GM21381 (cell line): ENCODE results near the gene HEBP1.

Source experiments
- ATAC-seq: cut with Tn5 transposase; IDR thresholded peaks from one replicate; pipeline ENCODE4 v1.9.1; 2021; ENCODE audit warnings: mild to moderate bottlenecking, moderate library complexity; ENCODE audit not compliant: unreplicated experiment

HEBP1 gene

GRCh38 chr12:13024531-13024916 lies 24.5 kb upstream of the HEBP1 start:
- ATAC-seq: no peak

DNA sequence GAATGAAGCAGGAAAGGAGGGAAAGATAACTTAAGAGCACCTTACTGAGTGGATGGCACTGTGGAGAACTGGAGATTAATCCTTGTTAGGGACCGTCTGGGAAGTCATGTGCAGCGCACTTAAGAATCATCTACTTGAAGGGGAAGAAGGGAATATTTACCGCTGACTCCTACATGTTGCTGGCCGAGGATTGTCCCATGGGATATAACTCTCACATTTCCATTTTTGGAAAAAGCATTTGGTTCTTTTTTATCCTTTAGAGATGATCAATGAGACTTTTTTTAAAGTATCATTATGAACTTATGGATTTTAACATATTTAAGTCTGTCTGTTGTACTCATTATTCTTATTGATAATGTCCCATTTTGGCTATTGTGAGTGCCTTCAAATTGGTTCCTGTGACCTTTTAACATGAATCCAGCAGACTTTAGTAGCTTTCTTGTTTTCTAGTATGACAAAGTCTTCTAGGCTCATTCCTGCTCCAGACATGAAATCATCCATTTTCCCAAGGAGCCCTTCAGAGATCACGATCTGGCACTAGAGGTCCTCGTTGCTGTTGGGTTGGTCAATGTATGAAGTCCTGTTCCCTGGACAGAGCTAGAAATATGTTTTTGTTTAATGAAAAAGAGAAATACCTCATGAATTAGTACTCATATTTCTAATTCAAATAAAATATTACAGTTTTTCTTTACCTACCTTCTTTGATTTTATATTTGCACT lies 23.9 kb upstream of the HEBP1 start:
- ATAC-seq: no peak

DNA sequence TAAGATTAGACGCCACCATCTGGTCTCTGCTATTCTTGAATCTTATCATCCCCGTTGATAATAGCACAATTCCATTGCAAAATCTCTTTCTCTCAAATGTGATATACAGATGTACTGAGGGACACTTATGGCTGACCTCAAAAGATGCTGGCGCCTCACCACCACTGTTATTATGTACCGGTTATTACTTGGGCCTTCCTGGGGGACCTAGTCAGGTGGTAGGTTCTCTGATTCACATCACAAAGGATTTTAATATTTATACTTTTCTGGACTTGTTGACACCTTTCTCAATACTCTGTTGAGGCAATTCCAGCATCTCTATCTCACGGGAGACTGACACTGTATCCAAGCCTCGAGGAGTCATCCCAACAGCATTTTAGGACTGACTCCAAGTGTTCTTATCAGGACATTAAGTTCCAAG lies 22.8 kb upstream of the HEBP1 start:
- ATAC-seq: no peak

DNA sequence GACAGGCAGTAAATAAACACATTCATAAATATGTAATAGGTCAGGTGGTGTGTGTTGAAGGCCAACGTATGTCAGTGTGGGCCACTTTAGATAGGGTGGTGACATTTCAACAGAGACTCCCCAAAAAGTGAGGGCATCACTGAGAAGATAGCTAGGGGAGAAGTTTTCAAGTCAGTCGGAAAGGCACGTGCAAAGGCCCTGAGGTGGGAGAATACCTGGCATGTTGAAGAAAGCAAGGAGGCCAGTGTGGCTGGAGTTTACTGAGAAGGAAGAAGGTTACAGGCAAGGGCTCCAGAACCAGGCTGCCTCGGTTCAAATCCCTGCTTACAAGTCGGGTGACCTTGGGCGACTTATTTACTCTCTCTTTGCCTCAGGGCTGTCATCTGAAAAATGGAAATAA lies 11.0 kb upstream of the HEBP1 start:
- ATAC-seq: no peak

- ATAC-seq: no peak
Observed at GRCh38 chr12:13008741-13009380, 8.8 kb upstream of the HEBP1 start.

GRCh38 chr12:13007496-13008233 lies 7.6 kb upstream of the HEBP1 start:
- ATAC-seq: no peak

- ATAC-seq: no peak
Observed at GRCh38 chr12:13005649-13006048, 5.6 kb upstream of the HEBP1 start.

DNA sequence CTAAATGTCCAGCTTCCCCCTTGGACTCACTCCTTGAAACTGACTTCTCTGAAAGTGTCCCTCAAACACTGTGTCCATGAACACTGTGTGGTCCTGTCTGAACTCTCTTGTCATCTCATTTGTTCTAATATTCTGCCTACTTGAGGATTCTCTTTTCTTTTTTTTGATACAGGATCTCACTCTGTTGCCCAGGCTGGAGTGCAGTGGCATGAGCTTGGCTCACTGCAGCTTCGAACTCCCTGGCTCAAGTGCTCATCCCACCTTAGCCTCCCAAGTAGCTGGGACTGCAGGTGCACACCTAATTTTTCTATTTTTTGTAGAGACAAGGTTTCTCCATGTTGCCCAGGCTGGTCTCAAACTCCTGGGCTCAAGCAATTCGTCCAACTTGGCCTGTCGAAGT lies 4.9 kb upstream of the HEBP1 start:
- no peak for ATAC-seq

GRCh38 chr12:13004361-13004760 lies 4.3 kb upstream of the HEBP1 start:
- no peak for ATAC-seq

GRCh38 chr12:13002301-13003097 lies 2.4 kb upstream of the HEBP1 start:
- no peak for ATAC-seq

GRCh38 chr12:13001775-13002040 lies 1.6 kb upstream of the HEBP1 start:
- ATAC-seq: no peak

DNA sequence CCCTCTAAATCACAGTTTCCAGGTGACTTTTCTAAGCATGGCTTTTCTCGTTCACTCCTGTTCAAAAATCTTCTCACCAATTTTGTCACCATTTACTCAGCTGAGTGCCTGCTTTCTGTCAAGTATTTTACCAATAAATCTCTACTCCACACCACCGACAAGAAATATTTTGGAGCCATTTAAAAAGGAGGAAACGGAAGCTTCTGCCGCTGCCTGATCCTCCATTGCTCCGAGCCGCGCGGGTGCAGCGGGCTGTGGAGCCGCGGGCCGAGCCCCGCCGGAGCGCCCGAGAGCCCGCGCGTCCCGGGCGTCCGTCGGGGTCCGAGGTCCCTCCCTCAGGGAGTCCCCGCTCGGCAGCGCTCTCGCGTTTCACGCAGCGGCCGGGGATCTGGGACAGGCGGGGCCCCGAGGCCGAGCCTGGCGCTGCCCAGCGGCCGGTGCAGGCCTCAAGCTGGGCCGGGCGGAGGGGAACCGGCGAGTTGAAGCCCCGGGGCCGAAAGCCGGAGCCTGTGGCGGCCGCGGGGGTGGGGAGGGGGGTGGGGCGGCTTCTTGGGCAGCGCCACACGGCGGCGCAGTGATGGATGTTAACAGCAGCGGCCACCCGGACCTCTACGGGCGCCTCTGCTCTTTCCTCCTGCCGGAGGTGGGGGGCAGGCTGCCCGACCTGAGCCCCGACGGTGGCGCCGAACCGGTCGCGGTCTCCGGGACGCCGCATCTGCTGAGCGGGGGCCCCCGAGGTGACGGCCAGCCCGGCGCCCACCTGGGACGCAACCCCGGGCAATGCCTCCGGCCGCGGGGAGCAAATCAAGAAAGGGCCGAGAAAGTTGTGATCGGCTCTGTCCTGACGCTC lies 1.1 kb upstream of the HEBP1 start:
- ATAC-seq: no peak

- no peak for ATAC-seq
Observed at GRCh38 chr12:13000616-13000924, 505 bp upstream of the HEBP1 start.

DNA sequence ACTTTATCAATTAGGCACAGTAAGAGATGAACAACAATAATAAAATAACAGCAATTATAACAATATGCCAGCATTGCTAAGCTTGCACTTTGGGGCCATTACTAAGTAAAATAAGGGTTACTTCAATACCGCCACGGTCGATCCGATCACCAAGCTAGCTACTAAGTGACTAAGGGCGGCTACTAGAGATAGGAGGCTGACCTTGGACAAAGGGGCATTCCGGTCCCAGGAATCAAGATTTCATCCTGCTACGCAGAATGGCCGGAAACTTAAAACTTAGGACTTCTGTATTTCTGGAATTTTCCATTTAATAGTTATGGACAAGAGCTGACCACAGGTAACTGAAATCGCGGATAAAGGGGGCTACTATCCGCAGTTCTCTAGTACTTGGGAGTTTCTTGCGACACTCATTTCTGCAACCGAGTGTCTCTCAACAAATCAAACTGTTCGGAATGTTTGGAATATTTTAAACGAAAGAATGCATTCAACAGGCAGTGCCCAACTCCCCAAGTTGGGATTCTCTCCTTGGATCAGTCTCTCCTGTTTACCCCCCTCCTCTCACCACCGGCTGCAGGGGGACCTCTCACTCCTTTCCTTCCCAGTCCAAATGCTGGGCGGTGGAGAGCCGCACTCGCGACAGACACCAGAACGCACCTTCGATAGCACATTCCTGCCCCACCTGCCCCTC lies 650 bp downstream of the HEBP1 start:
- ATAC-seq: no peak

- no peak for ATAC-seq
Observed at GRCh38 chr12:12998248-12998647, 1.8 kb downstream of the HEBP1 start.

DNA sequence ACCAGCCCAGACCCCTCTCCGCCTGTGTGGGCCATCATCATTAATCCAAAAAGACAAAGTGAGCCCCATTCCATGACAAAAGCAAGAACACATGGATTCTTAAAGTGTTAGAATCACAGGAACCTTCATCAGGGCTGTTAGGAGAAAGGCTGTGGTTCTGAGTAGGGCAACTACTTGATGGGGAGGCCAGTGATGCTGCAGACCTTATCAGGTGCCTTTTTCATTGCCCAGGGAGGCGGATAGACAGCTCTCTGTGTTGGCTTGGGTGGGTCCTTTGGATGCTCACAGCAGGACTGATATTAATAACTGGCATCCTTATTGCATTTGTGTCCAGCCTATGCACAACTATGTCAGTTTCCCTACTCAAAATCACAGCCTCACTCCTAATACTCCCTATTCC lies 2.3 kb downstream of the HEBP1 start:
- no peak for ATAC-seq

DNA sequence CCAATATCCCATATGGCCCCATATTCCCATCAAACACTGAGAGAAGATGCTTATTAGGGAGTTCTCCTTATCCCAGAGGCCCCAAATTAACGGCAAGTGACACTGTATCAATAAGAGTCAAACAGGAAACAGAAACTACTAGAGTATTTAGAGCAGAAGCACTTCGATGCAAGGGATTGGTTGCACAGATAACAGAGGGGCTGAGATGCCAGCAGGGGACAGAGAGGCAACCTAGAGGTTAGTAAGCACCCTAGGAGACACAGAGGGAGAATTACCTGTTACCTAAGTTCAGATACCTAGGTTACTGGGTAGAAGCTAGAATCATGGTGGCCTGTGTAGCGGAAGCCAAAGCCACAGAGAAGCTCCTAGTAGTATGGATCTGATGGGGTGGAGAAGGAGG lies 2.9 kb downstream of the HEBP1 start:
- ATAC-seq: no peak

- no peak for ATAC-seq
Observed at GRCh38 chr12:12996209-12996608, 3.9 kb downstream of the HEBP1 start.

DNA sequence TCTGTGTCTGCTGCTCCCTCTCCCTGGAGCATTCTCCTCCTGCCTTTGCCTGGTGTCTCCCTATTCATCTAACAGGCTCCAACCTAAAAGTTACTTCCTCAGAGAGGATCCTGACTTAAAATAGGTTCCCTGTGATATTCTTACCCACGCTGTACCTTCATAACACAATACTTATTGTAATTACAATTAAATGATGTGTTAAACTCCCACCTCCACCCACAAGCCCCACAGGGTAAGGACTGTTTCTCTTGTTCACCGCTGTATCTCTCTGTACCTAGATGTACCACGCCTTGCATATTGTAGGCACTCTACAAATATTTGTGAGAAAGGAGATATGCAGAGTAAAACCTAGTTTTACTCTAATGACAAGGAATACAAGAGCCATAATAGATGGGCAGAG lies 5.0 kb downstream of the HEBP1 start:
- ATAC-seq: no peak

DNA sequence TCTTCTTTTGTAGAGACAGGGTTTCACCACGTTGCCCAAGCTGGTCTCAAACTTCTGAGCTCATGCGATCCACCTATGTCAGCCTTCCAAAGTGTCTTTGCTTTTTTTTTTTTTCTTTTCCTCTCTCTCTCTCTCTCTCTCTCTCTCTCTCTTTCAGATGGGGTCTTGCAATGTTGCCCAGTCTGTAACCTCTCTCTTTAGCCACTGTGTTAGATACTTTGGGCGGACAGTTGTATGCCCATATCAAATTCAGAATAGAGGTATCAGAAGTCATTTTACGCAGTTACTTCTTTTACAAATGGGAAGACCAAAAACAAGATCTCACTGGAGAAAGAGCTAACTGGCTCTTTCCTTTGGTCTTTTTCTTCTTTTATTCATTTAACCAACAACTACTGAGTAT lies 6.7 kb downstream of the HEBP1 start:
- ATAC-seq: no peak
